ENCODE data around the gene KRT86. TPM values are rescaled to one million over a fixed set of nuclear protein-coding genes. Genes with fewer than 3 reads are reported as not detected.
A peak's percentile ranks its signal among the peaks of the same experiment; 100 is the strongest.
"Not testable (repeated sequence)": the region's sequence is repeated elsewhere in the genome, so short reads cannot be mapped to it uniquely, and the experiment has no call there.

The KRT86 gene
- total and polyA plus RNA-seq, 7 experiments from 2014 or later, result 0.13 to 1.5 TPM; not detected in 5

GRCh38 chr12:52255926-52256583 lies 18.4 kb upstream of the KRT86 start:
- Histone ChIP-seq H3K9me3 (ENCODE audit: control insufficient read depth in 2 of 3, low read length in 3 of 3) (no peaks in the 10 kb centered on the region), H3K27me3 (ENCODE audit: control insufficient read depth in 2 of 2, insufficient read depth in 2 of 2, low read length in 2 of 2) (peaks cover 0 to 2% of the 10 kb centered on the region in 2 donors), H3K36me3 (ENCODE audit: control insufficient read depth in 2 of 3, insufficient read depth in 3 of 3, low read length in 3 of 3) (no peaks in the 10 kb centered on the region), H3K27ac (ENCODE audit: low read depth, low read length) (no peak overlapping the region), H3K4me1 (ENCODE audit: control insufficient read depth in 2 of 2, insufficient read depth in 2 of 2, low read length in 2 of 2) (no peaks in the 10 kb centered on the region), H3K4me3 (ENCODE audit: low read length) (no peak overlapping the region)
- no peak for DNase-seq
- Mint-ChIP-seq H3K27me3 (peaks cover 43 to 64% (median 52%) of the 10 kb centered on the region in 5 donors), H3K4me3 (no peak overlapping the region), H3K27ac (peak overlapping the region in 1 of 9 donors; percentile 1), H3K4me1 (peaks cover 0 to 57% (median 16%) of the 10 kb centered on the region in 7 donors), H3K36me3 (peaks cover 0 to 38% (median 0%) of the 10 kb centered on the region in 5 donors), H3K9me3 (peaks cover 0 to 2% (median 0%) of the 10 kb centered on the region in 11 donors)
- POLR2A ChIA-PET, result no interaction called here
- intact Hi-C loops (cut with micrococcal nuclease), result no loop called here
- no peak for ATAC-seq
- CTCF ChIA-PET, result interaction anchor here (0.8 kb wide), 1 partner anchor 23 kb away, joined by 6 read pairs; no protein-coding TSS in a partner anchor

- ATAC-seq, result no peak
- Histone ChIP-seq H3K27me3 (ENCODE audit: control insufficient read depth in 2 of 2, insufficient read depth in 2 of 2, low read length in 2 of 2) (peaks cover 0 to 2% of the 10 kb centered on the region in 2 donors), H3K9me3 (ENCODE audit: control insufficient read depth in 2 of 3, low read length in 3 of 3) (no peaks in the 10 kb centered on the region), H3K36me3 (ENCODE audit: control insufficient read depth in 2 of 3, insufficient read depth in 3 of 3, low read length in 3 of 3) (no peaks in the 10 kb centered on the region), H3K27ac (ENCODE audit: low read depth, low read length) (no peak overlapping the region), H3K4me3 (ENCODE audit: low read length) (no peak overlapping the region), H3K4me1 (ENCODE audit: control insufficient read depth in 2 of 2, insufficient read depth in 2 of 2, low read length in 2 of 2) (no peaks in the 10 kb centered on the region)
- Mint-ChIP-seq H3K36me3 (peaks cover 0 to 36% (median 0%) of the 10 kb centered on the region in 5 donors), H3K4me3 (no peak overlapping the region), H3K27me3 (peaks cover 47 to 69% (median 57%) of the 10 kb centered on the region in 5 donors), H3K9me3 (peaks cover 0 to 2% (median 0%) of the 10 kb centered on the region in 11 donors), H3K4me1 (peaks cover 0 to 56% (median 11%) of the 10 kb centered on the region in 7 donors), H3K27ac (no peak overlapping the region)
- intact Hi-C loops (cut with micrococcal nuclease), result no loop called here
- CTCF ChIA-PET, result no interaction called here
- no peak for DNase-seq
- POLR2A ChIA-PET, result no interaction called here
These were observed 17.9 kb upstream of the KRT86 start for GRCh38 chr12:52256584-52256935.

GRCh38 chr12:52257074-52257551 lies 17.3 kb upstream of the KRT86 start:
- H3K27ac ChIP-seq (ENCODE audit: low read depth, low read length), result no peak overlapping the region
- peaks cover 0 to 2% of the 10 kb centered on the region in 2 donors for H3K27me3 ChIP-seq (ENCODE audit: control insufficient read depth in 2 of 2, insufficient read depth in 2 of 2, low read length in 2 of 2)
- no peak overlapping the region for H3K4me3 ChIP-seq (ENCODE audit: low read length)
- no peaks in the 10 kb centered on the region for H3K9me3 ChIP-seq (ENCODE audit: control insufficient read depth in 2 of 3, low read length in 3 of 3)
- H3K4me1 ChIP-seq (ENCODE audit: control insufficient read depth in 2 of 2, insufficient read depth in 2 of 2, low read length in 2 of 2), result no peaks in the 10 kb centered on the region
- peaks cover 0 to 52% (median 9%) of the 10 kb centered on the region in 7 donors for H3K4me1 Mint-ChIP-seq
- peaks cover 51 to 74% (median 62%) of the 10 kb centered on the region in 5 donors for H3K27me3 Mint-ChIP-seq
- DNase-seq (no peak), ATAC-seq (peak; percentile 42)
- POLR2A ChIA-PET, result no interaction called here
- intact Hi-C loops (cut with micrococcal nuclease), result no loop called here
- H3K27ac Mint-ChIP-seq, result no peak overlapping the region
- H3K36me3 ChIP-seq (ENCODE audit: control insufficient read depth in 2 of 3, insufficient read depth in 3 of 3, low read length in 3 of 3), result no peaks in the 10 kb centered on the region
- no peak overlapping the region for H3K4me3 Mint-ChIP-seq
- CTCF ChIA-PET, result no interaction called here
- peaks cover 0 to 34% (median 0%) of the 10 kb centered on the region in 5 donors for H3K36me3 Mint-ChIP-seq
- peaks cover 0 to 2% (median 0%) of the 10 kb centered on the region in 11 donors for H3K9me3 Mint-ChIP-seq

- Mint-ChIP-seq H3K4me1 (peaks cover 0 to 45% (median 8%) of the 10 kb centered on the region in 7 donors), H3K4me3 (peak overlapping the region in 2 of 10 donors; percentile 11 to 24), H3K36me3 (peaks cover 0 to 30% (median 0%) of the 10 kb centered on the region in 5 donors), H3K27me3 (peaks cover 51 to 76% (median 62%) of the 10 kb centered on the region in 5 donors)
- POLR2A ChIA-PET; H3K9me3 Mint-ChIP-seq; H3K4me1 ChIP-seq (ENCODE audit: control insufficient read depth in 2 of 2, insufficient read depth in 2 of 2, low read length in 2 of 2); H3K9me3 ChIP-seq (ENCODE audit: control insufficient read depth in 2 of 3, low read length in 3 of 3); ATAC-seq; CTCF ChIA-PET; H3K36me3 ChIP-seq (ENCODE audit: control insufficient read depth in 2 of 3, insufficient read depth in 3 of 3, low read length in 3 of 3); H3K27me3 ChIP-seq (ENCODE audit: control insufficient read depth in 2 of 2, insufficient read depth in 2 of 2, low read length in 2 of 2); intact Hi-C loops (cut with micrococcal nuclease); H3K27ac ChIP-seq (ENCODE audit: low read depth, low read length); H3K27ac Mint-ChIP-seq; H3K4me3 ChIP-seq (ENCODE audit: low read length); DNase-seq: not testable (repeated sequence)
These were observed 16.5 kb upstream of the KRT86 start for GRCh38 chr12:52257922-52258321.

- H3K27me3 ChIP-seq (ENCODE audit: control insufficient read depth in 2 of 2, insufficient read depth in 2 of 2, low read length in 2 of 2), result peaks cover 0 to 2% of the 10 kb centered on the region in 2 donors
- no peak overlapping the region for H3K27ac ChIP-seq (ENCODE audit: low read depth, low read length)
- intact Hi-C loops (cut with micrococcal nuclease), result no loop called here
- ChIA-PET CTCF (no interaction called here), POLR2A (interaction anchor here (0.6 kb wide), 1 partner anchor 115 kb away, joined by 3 read pairs; no protein-coding TSS in a partner anchor)
- no peak overlapping the region for H3K27ac Mint-ChIP-seq
- no peaks in the 10 kb centered on the region for H3K36me3 ChIP-seq (ENCODE audit: control insufficient read depth in 2 of 3, insufficient read depth in 3 of 3, low read length in 3 of 3)
- H3K4me3 Mint-ChIP-seq, result peak overlapping the region in 2 of 10 donors; percentile 34 to 42
- ATAC-seq (no peak), DNase-seq (no peak)
- H3K4me3 ChIP-seq (ENCODE audit: low read length), result no peak overlapping the region
- H3K4me1 ChIP-seq (ENCODE audit: control insufficient read depth in 2 of 2, insufficient read depth in 2 of 2, low read length in 2 of 2), result no peaks in the 10 kb centered on the region
- H3K9me3 ChIP-seq (ENCODE audit: control insufficient read depth in 2 of 3, low read length in 3 of 3), result no peaks in the 10 kb centered on the region
- peaks cover 0 to 41% (median 8%) of the 10 kb centered on the region in 7 donors for H3K4me1 Mint-ChIP-seq
- peaks cover 0 to 27% (median 0%) of the 10 kb centered on the region in 5 donors for H3K36me3 Mint-ChIP-seq
- peaks cover 0 to 2% (median 0%) of the 10 kb centered on the region in 11 donors for H3K9me3 Mint-ChIP-seq
- H3K27me3 Mint-ChIP-seq, result peaks cover 51 to 71% (median 62%) of the 10 kb centered on the region in 5 donors
These were observed 16.0 kb upstream of the KRT86 start for GRCh38 chr12:52258335-52258901.

- peaks cover 0 to 2% of the 10 kb centered on the region in 2 donors for H3K27me3 ChIP-seq (ENCODE audit: control insufficient read depth in 2 of 2, insufficient read depth in 2 of 2, low read length in 2 of 2)
- peak overlapping the region in 1 of 10 donors; percentile 60 for H3K4me3 Mint-ChIP-seq
- intact Hi-C loops (cut with micrococcal nuclease), result no loop called here
- no peak overlapping the region for H3K27ac Mint-ChIP-seq
- CTCF ChIA-PET, result interaction anchor here (1.0 kb wide), 1 partner anchor 19 kb away, joined by 4 read pairs; no protein-coding TSS in a partner anchor
- H3K27me3 Mint-ChIP-seq, result peaks cover 50 to 69% (median 66%) of the 10 kb centered on the region in 5 donors
- peaks cover 0 to 33% (median 8%) of the 10 kb centered on the region in 7 donors for H3K4me1 Mint-ChIP-seq
- peaks cover 0 to 4% (median 0%) of the 10 kb centered on the region in 11 donors for H3K9me3 Mint-ChIP-seq
- H3K36me3 Mint-ChIP-seq, result peaks cover 0 to 23% (median 0%) of the 10 kb centered on the region in 5 donors
- no peaks in the 10 kb centered on the region for H3K9me3 ChIP-seq (ENCODE audit: control insufficient read depth in 2 of 3, low read length in 3 of 3)
- no peak overlapping the region for H3K4me3 ChIP-seq (ENCODE audit: low read length)
- POLR2A ChIA-PET, result no interaction called here
- ATAC-seq (no peak), DNase-seq (no peak)
- no peaks in the 10 kb centered on the region for H3K36me3 ChIP-seq (ENCODE audit: control insufficient read depth in 2 of 3, insufficient read depth in 3 of 3, low read length in 3 of 3)
- no peaks in the 10 kb centered on the region for H3K4me1 ChIP-seq (ENCODE audit: control insufficient read depth in 2 of 2, insufficient read depth in 2 of 2, low read length in 2 of 2)
- no peak overlapping the region for H3K27ac ChIP-seq (ENCODE audit: low read depth, low read length)
These were observed 14.7 kb upstream of the KRT86 start for GRCh38 chr12:52259657-52260243.
